Progenitor cell of endocrine pancreas (in vitro differentiated cells): ENCODE data around the gene CCSAP. TPM values are rescaled to one million over a fixed set of nuclear protein-coding genes. Genes with fewer than 3 reads are reported as not detected.

Experiments
- DNase-seq: peaks from one replicate; pipeline ENCODE4 v3.0.0; 2021; ENCODE audit warnings: low spot score; ENCODE audit not compliant: unreplicated experiment
- H3K27ac Mint-ChIP-seq: 2 replicates; pipeline ENCODE4 v1.8.0; 2021; ENCODE audit warnings: mild to moderate bottlenecking, moderate library complexity, mixed read lengths
- H3K27me3 Mint-ChIP-seq: 2 replicates; pipeline ENCODE4 v1.8.0; 2021; ENCODE audit warnings: mixed read lengths
- H3K36me3 Mint-ChIP-seq: 2 replicates; pipeline ENCODE4 v1.8.0; 2022; ENCODE audit warnings: mixed read lengths; ENCODE audit not compliant: insufficient read depth
- H3K4me1 Mint-ChIP-seq: 2 replicates; pipeline ENCODE4 v1.8.0; 2021; ENCODE audit warnings: low read depth, mixed read lengths
- H3K4me3 Mint-ChIP-seq: 2 replicates; pipeline ENCODE4 v1.8.0; 2021; ENCODE audit warnings: low read depth, mild to moderate bottlenecking, moderate library complexity, mixed read lengths
- H3K9me3 Mint-ChIP-seq: 2 replicates; pipeline ENCODE4 v1.8.0; 2021; ENCODE audit warnings: low read depth, mixed read lengths
- total RNA-seq: library from RNA; stranded (reverse); gene quantifications from 2 replicates; pipeline ENCODE4 v1.2.1, GENCODE V29; 2021
- TF ChIP-seq, protein P1 (sequence below): fragments of 200-600 bp; sonication (generic); IDR thresholded peaks from one replicate; pipeline ENCODE4 v1.5.0; 2021; ENCODE audit warnings: antibody characterized with exemption, mild to moderate bottlenecking; ENCODE audit not compliant: unreplicated experiment

Gene CCSAP
- total RNA-seq, 1 donor from 2014 or later, result 10.9 TPM

DNA sequence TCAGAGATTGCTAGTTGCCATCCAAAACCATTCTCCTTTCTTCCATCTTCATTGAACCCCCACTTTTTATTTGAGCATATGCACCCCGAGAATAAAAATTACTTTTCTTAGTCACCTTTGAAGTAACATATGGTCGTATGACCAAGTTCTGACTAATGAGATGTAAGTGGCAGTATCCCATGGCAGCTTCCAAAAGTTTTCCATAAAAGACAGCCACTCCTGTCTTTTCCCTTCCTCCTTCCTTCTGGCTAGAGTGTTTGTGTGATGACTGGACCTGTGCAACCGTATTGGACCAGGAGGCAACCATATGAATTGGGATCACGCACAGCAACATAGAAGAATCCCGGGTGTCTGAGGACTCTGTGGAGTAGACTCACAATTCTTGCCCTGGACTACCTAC is 41.1 kb upstream of the CCSAP start:
- H3K4me3 Mint-ChIP-seq, result no peak overlapping the region
- no peaks in the 10 kb centered on the region for H3K36me3 Mint-ChIP-seq
- peaks cover 22% of the 10 kb centered on the region for H3K27me3 Mint-ChIP-seq
- no peak for DNase-seq
- no peaks in the 10 kb centered on the region for H3K9me3 Mint-ChIP-seq
- no peak overlapping the region for H3K27ac Mint-ChIP-seq
- TF ChIP-seq, protein P1, sequence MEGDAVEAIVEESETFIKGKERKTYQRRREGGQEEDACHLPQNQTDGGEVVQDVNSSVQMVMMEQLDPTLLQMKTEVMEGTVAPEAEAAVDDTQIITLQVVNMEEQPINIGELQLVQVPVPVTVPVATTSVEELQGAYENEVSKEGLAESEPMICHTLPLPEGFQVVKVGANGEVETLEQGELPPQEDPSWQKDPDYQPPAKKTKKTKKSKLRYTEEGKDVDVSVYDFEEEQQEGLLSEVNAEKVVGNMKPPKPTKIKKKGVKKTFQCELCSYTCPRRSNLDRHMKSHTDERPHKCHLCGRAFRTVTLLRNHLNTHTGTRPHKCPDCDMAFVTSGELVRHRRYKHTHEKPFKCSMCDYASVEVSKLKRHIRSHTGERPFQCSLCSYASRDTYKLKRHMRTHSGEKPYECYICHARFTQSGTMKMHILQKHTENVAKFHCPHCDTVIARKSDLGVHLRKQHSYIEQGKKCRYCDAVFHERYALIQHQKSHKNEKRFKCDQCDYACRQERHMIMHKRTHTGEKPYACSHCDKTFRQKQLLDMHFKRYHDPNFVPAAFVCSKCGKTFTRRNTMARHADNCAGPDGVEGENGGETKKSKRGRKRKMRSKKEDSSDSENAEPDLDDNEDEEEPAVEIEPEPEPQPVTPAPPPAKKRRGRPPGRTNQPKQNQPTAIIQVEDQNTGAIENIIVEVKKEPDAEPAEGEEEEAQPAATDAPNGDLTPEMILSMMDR, result no peak
- H3K4me1 Mint-ChIP-seq, result peaks cover 4% of the 10 kb centered on the region

DNA sequence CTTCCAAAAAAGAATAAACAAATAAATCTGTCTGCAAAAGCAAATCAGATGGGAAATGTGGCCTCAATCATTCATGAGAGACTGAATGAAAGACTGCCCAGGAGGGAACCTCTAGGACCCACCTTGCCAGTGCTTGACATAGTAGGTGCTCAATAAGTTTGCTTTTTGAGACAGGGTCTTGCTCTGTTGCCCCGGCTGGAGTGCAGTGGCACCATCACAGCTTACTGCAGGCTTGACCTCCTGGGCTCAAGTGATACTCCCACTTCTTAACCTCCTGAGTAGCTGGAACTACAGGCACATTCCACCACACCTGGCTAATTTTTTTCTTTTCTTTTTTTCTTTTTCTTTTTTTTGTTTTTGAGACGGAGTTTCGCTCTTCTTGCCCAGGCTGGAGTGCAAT is 40.3 kb upstream of the CCSAP start:
- DNase-seq, result no peak
- TF ChIP-seq, protein P1, result no peak
- H3K9me3 Mint-ChIP-seq, result no peaks in the 10 kb centered on the region
- peaks cover 22% of the 10 kb centered on the region for H3K27me3 Mint-ChIP-seq
- H3K4me3 Mint-ChIP-seq, result no peak overlapping the region
- H3K4me1 Mint-ChIP-seq, result peaks cover 4% of the 10 kb centered on the region
- no peak overlapping the region for H3K27ac Mint-ChIP-seq
- H3K36me3 Mint-ChIP-seq, result no peaks in the 10 kb centered on the region

DNA sequence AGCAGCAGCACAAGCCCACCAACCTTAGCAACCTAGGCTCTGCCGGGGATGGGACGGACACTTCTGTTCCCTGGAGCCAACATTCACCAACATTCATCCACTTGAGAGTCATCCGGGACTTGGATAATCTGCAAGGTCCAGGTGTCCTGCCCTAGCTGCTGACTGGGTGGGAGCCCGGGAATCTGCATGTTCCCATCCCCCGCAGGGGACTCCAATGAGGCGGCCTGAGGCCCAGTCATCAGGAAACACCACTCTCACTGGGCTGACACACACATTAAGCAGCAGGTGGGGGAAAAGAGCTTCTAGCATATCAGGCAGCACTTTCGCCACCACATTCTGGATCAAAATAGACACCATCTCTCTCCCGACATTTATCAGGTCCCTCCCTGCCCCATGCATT is 38.4 kb upstream of the CCSAP start:
- peaks cover 4% of the 10 kb centered on the region for H3K4me1 Mint-ChIP-seq
- TF ChIP-seq, protein P1, result no peak
- H3K27ac Mint-ChIP-seq, result no peak overlapping the region
- no peak overlapping the region for H3K4me3 Mint-ChIP-seq
- no peaks in the 10 kb centered on the region for H3K9me3 Mint-ChIP-seq
- H3K36me3 Mint-ChIP-seq, result no peaks in the 10 kb centered on the region
- DNase-seq, result no peak
- peaks cover 22% of the 10 kb centered on the region for H3K27me3 Mint-ChIP-seq

DNA sequence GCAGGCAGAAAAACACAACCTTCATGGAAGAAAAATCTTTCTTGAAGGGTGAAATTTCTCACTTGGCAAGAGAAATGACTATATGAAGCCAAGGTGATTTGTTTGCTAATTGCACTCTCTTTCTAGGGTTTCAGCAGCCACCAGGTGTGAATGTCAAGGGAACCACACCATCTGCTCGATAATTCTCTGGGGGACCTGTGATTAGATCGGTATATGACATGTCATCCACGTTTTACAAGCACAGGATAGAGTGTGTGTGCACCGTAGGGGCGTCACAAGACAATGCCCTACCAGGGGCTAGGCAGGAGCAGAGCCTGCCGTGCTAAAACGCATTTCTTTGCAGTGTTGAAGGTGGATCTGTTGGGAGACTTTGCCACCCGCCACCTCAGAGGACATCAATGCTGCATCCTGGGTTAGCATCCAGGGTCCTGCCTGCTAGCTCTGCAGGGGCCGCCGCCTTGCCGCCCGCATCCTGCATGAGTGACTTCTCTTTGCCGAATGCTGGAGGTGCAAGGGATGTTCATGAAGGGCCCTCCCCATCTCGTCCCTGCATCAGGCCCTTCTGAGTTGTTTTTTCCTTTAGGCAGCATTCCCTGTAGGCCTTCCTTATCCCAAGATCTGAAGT is 37.8 kb upstream of the CCSAP start:
- no peak for DNase-seq
- no peaks in the 10 kb centered on the region for H3K36me3 Mint-ChIP-seq
- no peak overlapping the region for H3K27ac Mint-ChIP-seq
- no peak overlapping the region for H3K4me3 Mint-ChIP-seq
- no peaks in the 10 kb centered on the region for H3K9me3 Mint-ChIP-seq
- TF ChIP-seq, protein P1, result no peak
- H3K4me1 Mint-ChIP-seq, result peaks cover 4% of the 10 kb centered on the region
- H3K27me3 Mint-ChIP-seq, result peaks cover 24% of the 10 kb centered on the region

DNA sequence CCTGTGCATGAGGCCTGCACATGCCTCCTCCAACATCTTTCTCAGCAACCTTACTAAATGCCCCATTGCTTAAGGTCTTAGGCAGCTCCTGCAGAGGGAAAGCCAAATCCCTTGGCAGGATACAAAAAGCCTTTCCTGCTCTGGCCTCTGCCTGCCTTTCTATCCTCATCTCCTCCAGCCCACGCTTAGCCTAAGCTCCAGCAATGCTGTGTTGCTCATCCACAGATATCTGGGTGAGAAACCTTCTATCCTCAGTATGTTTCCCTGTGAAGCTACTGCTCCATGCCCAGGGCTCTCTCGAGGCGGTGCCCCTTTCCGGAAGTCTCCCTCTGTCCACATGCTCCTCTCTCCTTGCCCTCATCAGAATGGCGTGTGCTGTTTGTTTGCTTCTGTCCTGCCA is 37.0 kb upstream of the CCSAP start:
- DNase-seq, result no peak
- H3K4me3 Mint-ChIP-seq, result no peak overlapping the region

More for the DNA sequence above, 37.0 kb upstream of the CCSAP start:
- TF ChIP-seq, protein P1, result no peak
- peaks cover 24% of the 10 kb centered on the region for H3K27me3 Mint-ChIP-seq
- peaks cover 4% of the 10 kb centered on the region for H3K4me1 Mint-ChIP-seq
- no peak overlapping the region for H3K27ac Mint-ChIP-seq
- no peaks in the 10 kb centered on the region for H3K9me3 Mint-ChIP-seq
- H3K36me3 Mint-ChIP-seq, result no peaks in the 10 kb centered on the region
